Trophoblast cell (in vitro differentiated cells and primary cell): Measurements from ENCODE around the gene SLC35E3.
A peak's percentile ranks its signal among the peaks of the same experiment; 100 is the strongest.

Experiments
- DNase-seq, 2 donors: peaks; one replicate each; pipeline ENCODE4 v3.0.0-alpha.2; 2016
- H2AFZ ChIP-seq: 2 replicates; pipeline ENCODE4 v1.6.1; 2013; ENCODE audit warnings: low read length, moderate library complexity, mild to moderate bottlenecking; ENCODE audit not compliant: insufficient read depth, poor library complexity
- H2AK5ac ChIP-seq: 2 replicates; pipeline ENCODE4 v1.6.1; 2013; ENCODE audit warnings: mild to moderate bottlenecking, low read length
- H2BK120ac ChIP-seq: 2 replicates; pipeline ENCODE4 v1.6.1; 2013; ENCODE audit warnings: low read length, mild to moderate bottlenecking, moderate library complexity; ENCODE audit not compliant: insufficient read depth, poor library complexity
- H2BK12ac ChIP-seq: 2 replicates; pipeline ENCODE4 v1.6.1; 2013; ENCODE audit warnings: mild to moderate bottlenecking, low read length, moderate library complexity
- H2BK5ac ChIP-seq: 2 replicates; pipeline ENCODE4 v1.6.1; 2013; ENCODE audit warnings: low read length, low read depth, moderate library complexity, mild to moderate bottlenecking; ENCODE audit not compliant: poor library complexity
- H3K14ac ChIP-seq: 2 replicates; pipeline ENCODE4 v1.6.1; 2013; ENCODE audit warnings: mild to moderate bottlenecking, low read length
- H3K18ac ChIP-seq: 2 replicates; pipeline ENCODE4 v1.6.1; 2013; ENCODE audit warnings: mild to moderate bottlenecking, low read length
- H3K23ac ChIP-seq: 2 replicates; pipeline ENCODE4 v1.6.1; 2013; ENCODE audit warnings: low read length
- H3K27ac ChIP-seq: 2 replicates; pipeline ENCODE4 v1.5.1; 2013; ENCODE audit warnings: low read depth, mild to moderate bottlenecking, inconsistent platforms, low read length, moderate library complexity
- H3K27me3 ChIP-seq: 2 replicates; pipeline ENCODE4 v1.6.1; 2013; ENCODE audit warnings: inconsistent platforms, mild to moderate bottlenecking, low read length, moderate library complexity; ENCODE audit not compliant: insufficient read depth
- H3K36me3 ChIP-seq, 2 experiments: 1 replicate in 1 of 2; 2 replicates in 1 of 2; pipeline ENCODE4 v1.6.1; 2013; ENCODE audit warnings: low read length in 2 of 2, mild to moderate bottlenecking in 2 of 2, moderate library complexity in 1 of 2; ENCODE audit not compliant: insufficient read depth in 2 of 2, control insufficient read depth in 1 of 2
- H3K4ac ChIP-seq: 2 replicates; pipeline ENCODE4 v1.6.1; 2013; ENCODE audit warnings: low read depth, mild to moderate bottlenecking, low read length, moderate library complexity
- H3K4me1 ChIP-seq, 2 experiments: 1 replicate in 1 of 2; 2 replicates in 1 of 2; pipeline ENCODE4 v1.6.1; 2013; ENCODE audit warnings: low read length in 2 of 2, mild to moderate bottlenecking in 2 of 2, moderate library complexity in 1 of 2; ENCODE audit not compliant: insufficient read depth in 2 of 2, control insufficient read depth in 1 of 2
- H3K4me2 ChIP-seq: 2 replicates; pipeline ENCODE4 v1.6.1; 2013; ENCODE audit warnings: inconsistent platforms, mild to moderate bottlenecking, low read length, moderate library complexity
- H3K4me3 ChIP-seq: 2 replicates; pipeline ENCODE4 v1.5.1; 2013; ENCODE audit warnings: mild to moderate bottlenecking, low read depth, low read length, inconsistent platforms
- H3K79me1 ChIP-seq: one replicate; pipeline ENCODE4 v1.6.1; 2013; ENCODE audit warnings: low read length
- H3K79me2 ChIP-seq: 2 replicates; pipeline ENCODE4 v1.6.1; 2013; ENCODE audit warnings: low read length, mild to moderate bottlenecking; ENCODE audit not compliant: control insufficient read depth, insufficient read depth, poor library complexity
- H3K9ac ChIP-seq: 2 replicates; pipeline ENCODE4 v1.6.1; 2013; ENCODE audit warnings: mild to moderate bottlenecking, low read length
- H3K9me3 ChIP-seq: 2 replicates; pipeline ENCODE4 v1.6.1; 2013; ENCODE audit warnings: low read depth, mild to moderate bottlenecking, control low read depth, inconsistent platforms, low read length; ENCODE audit not compliant: insufficient read depth
- H4K12ac ChIP-seq: 2 replicates; pipeline ENCODE4 v1.6.1; 2013; ENCODE audit warnings: low read depth, mild to moderate bottlenecking, low read length, moderate library complexity
- H4K8ac ChIP-seq: 2 replicates; pipeline ENCODE4 v1.6.1; 2013; ENCODE audit warnings: low read depth, mild to moderate bottlenecking, low read length, moderate library complexity
- H4K91ac ChIP-seq: one replicate; pipeline ENCODE4 v1.6.1; 2013; ENCODE audit warnings: low read depth, mild to moderate bottlenecking, low read length, moderate library complexity
- WGBS: extraction: QIAGEN DNeasy Blood & Tissue Kit; methylation state at CpG from one replicate; pipeline ENCODE4 v1.1.7; 2013; ENCODE audit warnings: missing lambda C conversion rate; ENCODE audit not compliant: insufficient read length, insufficient coverage; ENCODE audit errors: extremely low coverage; 5-methylcytosine and 5-hydroxymethylcytosine counted together

The SLC35E3 gene

GRCh38 chr12:68780731-68781130 is 34.8 kb downstream of the SLC35E3 start:
- no peak overlapping the region for H2BK120ac ChIP-seq
- H3K9ac ChIP-seq = no peak overlapping the region
- no peak overlapping the region for H3K4ac ChIP-seq
- H2AFZ ChIP-seq = no peak overlapping the region
- H3K23ac ChIP-seq = no peak overlapping the region
- H3K27ac ChIP-seq = peak overlapping the region; percentile 64
- H3K9me3 ChIP-seq = no peaks in the 10 kb centered on the region
- H3K27me3 ChIP-seq = no peaks in the 10 kb centered on the region
- no peak overlapping the region for H4K91ac ChIP-seq
- H3K4me3 ChIP-seq = no peak overlapping the region
- H3K79me2 ChIP-seq = peaks cover 3% of the 10 kb centered on the region
- WGBS = no CpG with 5 or more reads among the region's 6 CpGs
- DNase-seq = peak; percentile 80 to 89
- no peak overlapping the region for H3K18ac ChIP-seq
- H2AK5ac ChIP-seq = no peak overlapping the region
- no peaks in the 10 kb centered on the region for H3K36me3 ChIP-seq
- H3K79me1 ChIP-seq = peaks cover 10% of the 10 kb centered on the region
- no peak overlapping the region for H4K12ac ChIP-seq
- no peak overlapping the region for H3K4me2 ChIP-seq
- no peak overlapping the region for H3K14ac ChIP-seq
- H3K4me1 ChIP-seq = peaks cover 7 to 8% of the 10 kb centered on the region in 2 experiments
- H2BK5ac ChIP-seq = no peak overlapping the region
- no peak overlapping the region for H2BK12ac ChIP-seq
- no peak overlapping the region for H4K8ac ChIP-seq

- Histone ChIP-seq H3K79me1 (peaks cover 10% of the 10 kb centered on the region), H3K18ac (no peak overlapping the region), H3K79me2 (peaks cover 3% of the 10 kb centered on the region), H3K9me3 (no peaks in the 10 kb centered on the region), H4K8ac (no peak overlapping the region), H2AFZ (no peak overlapping the region), H3K14ac (no peak overlapping the region), H3K36me3 (no peaks in the 10 kb centered on the region), H2BK120ac (no peak overlapping the region), H3K4me1 (peaks cover 7 to 8% of the 10 kb centered on the region in 2 experiments), H3K27me3 (no peaks in the 10 kb centered on the region), H2BK5ac (no peak overlapping the region), H3K9ac (no peak overlapping the region), H3K4me3 (no peak overlapping the region), H3K4ac (no peak overlapping the region), H3K23ac (no peak overlapping the region), H2AK5ac (no peak overlapping the region), H4K12ac (no peak overlapping the region), H3K4me2 (no peak overlapping the region), H4K91ac (peak overlapping the region; percentile 1), H3K27ac (no peak overlapping the region), H2BK12ac (no peak overlapping the region)
- no peak for DNase-seq
- WGBS = no CpG with 5 or more reads among the region's 6 CpGs
These were observed 35.8 kb downstream of the SLC35E3 start for GRCh38 chr12:68781728-68782127.

GRCh38 chr12:68784015-68784414 is 38.0 kb downstream of the SLC35E3 start:
- Histone ChIP-seq H3K36me3 (no peaks in the 10 kb centered on the region), H2AFZ (no peak overlapping the region), H2BK12ac (peak overlapping the region; percentile 6), H3K4me2 (no peak overlapping the region), H3K79me1 (peaks cover 21% of the 10 kb centered on the region), H3K4me3 (no peak overlapping the region), H2BK5ac (peak overlapping the region; percentile 11), H3K14ac (no peak overlapping the region), H3K4me1 (peaks cover 7 to 9% of the 10 kb centered on the region in 2 experiments), H3K9ac (no peak overlapping the region), H3K9me3 (no peaks in the 10 kb centered on the region), H3K79me2 (peaks cover 3% of the 10 kb centered on the region), H3K27ac (peak overlapping the region; percentile 60), H4K8ac (no peak overlapping the region), H3K23ac (no peak overlapping the region), H2AK5ac (no peak overlapping the region), H3K4ac (no peak overlapping the region), H4K12ac (no peak overlapping the region), H3K27me3 (no peaks in the 10 kb centered on the region), H3K18ac (no peak overlapping the region), H4K91ac (no peak overlapping the region), H2BK120ac (no peak overlapping the region)
- DNase-seq = peak; percentile 66 to 79
- WGBS = no CpG with 5 or more reads among the region's 8 CpGs

GRCh38 chr12:68785358-68785757 is 39.4 kb downstream of the SLC35E3 start:
- Histone ChIP-seq H3K79me2 (peaks cover 3% of the 10 kb centered on the region), H3K9me3 (no peaks in the 10 kb centered on the region), H4K91ac (peak overlapping the region; percentile 70), H4K12ac (no peak overlapping the region), H3K27me3 (no peaks in the 10 kb centered on the region), H3K36me3 (no peaks in the 10 kb centered on the region), H3K4ac (no peak overlapping the region), H3K79me1 (peaks cover 21% of the 10 kb centered on the region), H3K27ac (no peak overlapping the region), H3K9ac (no peak overlapping the region), H3K23ac (no peak overlapping the region), H2BK12ac (peak overlapping the region; percentile 60), H3K4me2 (no peak overlapping the region), H3K4me3 (no peak overlapping the region), H2AFZ (no peak overlapping the region), H2AK5ac (no peak overlapping the region), H2BK5ac (no peak overlapping the region), H3K14ac (no peak overlapping the region), H3K18ac (no peak overlapping the region), H3K4me1 (peaks cover 7 to 9% of the 10 kb centered on the region in 2 experiments), H4K8ac (no peak overlapping the region), H2BK120ac (no peak overlapping the region)
- DNase-seq = peak in 1 of 2 donors; percentile 17
- WGBS = no CpG with 5 or more reads among the region's 2 CpGs
